ENCODE measurements around the gene PLOD3. TPM values are rescaled to one million over a fixed set of nuclear protein-coding genes. Genes with fewer than 3 reads are reported as not detected.

The PLOD3 gene
- total and polyA plus RNA-seq, 2 of the 8 experiments (the other 6 are each of a cell fraction or from before 2014, with no cell fraction given): 28.4 to 47.2 TPM

DNA sequence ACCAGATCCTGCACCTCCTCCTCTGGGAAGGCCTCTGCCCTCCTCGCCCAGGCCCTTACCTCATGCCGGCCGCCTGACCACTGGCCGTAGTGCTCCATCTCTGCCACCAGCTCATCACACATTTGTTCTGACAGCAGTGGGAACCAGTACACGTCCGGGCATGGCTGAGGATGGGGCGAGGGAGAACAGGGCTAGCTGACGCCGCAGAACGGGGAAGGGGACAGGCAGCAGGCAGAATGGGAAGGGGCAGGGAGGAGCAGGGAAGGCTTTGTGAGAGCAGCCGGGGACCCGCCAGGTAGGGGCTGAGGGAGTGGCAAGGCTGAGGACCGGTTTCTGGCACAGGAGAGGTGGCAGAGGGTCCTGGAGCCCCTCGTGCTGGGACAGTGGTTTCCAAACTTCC is 8.6 kb downstream of the PLOD3 start:
- peaks cover 0 to 2% of the 10 kb centered on the region in 2 experiments for H4K20me1 ChIP-seq (replicated peaks in 1 of 2; ENCODE audit: control insufficient read depth in 1 of 2, insufficient read depth in 2 of 2, low read length in 2 of 2)
- CTCF ChIA-PET (ENCODE audit: partially characterized antibody): interaction anchor here (0.5 to 2.3 kb wide), 4 partner anchors 9 to 464 kb away, joined by 3 to 5 read pairs (median 4); partner anchors contain the start of genes PLOD3 and ZNHIT1
- FAIRE-seq (no peak), DNase-seq (ENCODE audit: low read depth in 1 of 2, low spot score in 2 of 2) (no peak)
- no peak overlapping the region; the same call in 1 of the 2 replicates for H2BK5ac ChIP-seq (ENCODE audit: low read depth, low read length)
- no peak overlapping the region for H3K4ac ChIP-seq (replicated peaks; ENCODE audit: insufficient read length, low read depth, low read length)
- no peak overlapping the region for H4K5ac ChIP-seq (ENCODE audit: insufficient read length, low read depth, low read length)
- no peak overlapping the region for H2BK120ac ChIP-seq (replicated peaks; ENCODE audit: low read depth, low read length)
- no peak overlapping the region for H3K56ac ChIP-seq (replicated peaks; ENCODE audit: insufficient read length, low read depth, low read length)
- no peak overlapping the region for H2AK5ac ChIP-seq (ENCODE audit: low read depth, low read length)
- H3K79me1 ChIP-seq (ENCODE audit: low read depth, low read length): no peaks in the 10 kb centered on the region
- H2BK12ac ChIP-seq (ENCODE audit: low read depth, low read length): no peak overlapping the region
- H2BK20ac ChIP-seq (ENCODE audit: low read length): no peak overlapping the region
- H3K27me3 ChIP-seq (replicated peaks in 1 of 4; ENCODE audit: control insufficient read depth in 3 of 4, extremely low read depth in 1 of 4, insufficient read depth in 3 of 4, low read length in 3 of 4): no peaks in the 10 kb centered on the region
- no peak overlapping the region for H3K14ac ChIP-seq (ENCODE audit: insufficient read length)
- H2AFZ ChIP-seq (ENCODE audit: low read length): no peak overlapping the region
- H3K23ac ChIP-seq (ENCODE audit: insufficient read length): no peak overlapping the region
- 96% methylated on average over 12 of the region's 14 CpGs; no CpG with 5 or more reads in 1 of the 2 experiments for WGBS, 2 experiments (ENCODE audit: extremely low coverage in 1 of 2, insufficient coverage in 1 of 2, insufficient read length in 1 of 2, insufficient replicate concordance in 2 of 2, low coverage in 1 of 2, low lambda C conversion rate in 2 of 2, missing lambda C conversion rate in 1 of 2)
- no peak overlapping the region for H3K4me2 ChIP-seq (ENCODE audit: insufficient read depth in 1 of 2, low read depth in 2 of 2, low read length in 2 of 2)
- no peaks in the 10 kb centered on the region; a peak in 3 of 8 replicates for H3K36me3 ChIP-seq (ENCODE audit: control insufficient read depth in 2 of 4, insufficient read depth in 4 of 4, low read length in 3 of 4)
- TF ChIP-seq, protein P1, sequence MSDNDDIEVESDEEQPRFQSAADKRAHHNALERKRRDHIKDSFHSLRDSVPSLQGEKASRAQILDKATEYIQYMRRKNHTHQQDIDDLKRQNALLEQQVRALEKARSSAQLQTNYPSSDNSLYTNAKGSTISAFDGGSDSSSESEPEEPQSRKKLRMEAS (IDR thresholded peaks at IDR 0.05): no peak
- no peaks in the 10 kb centered on the region for H3K23me2 ChIP-seq (ENCODE audit: low read depth, low read length)
- no peak overlapping the region for H3K9ac ChIP-seq (replicated peaks in 1 of 4; ENCODE audit: extremely low read depth in 1 of 4, low read depth in 3 of 4, low read length in 3 of 4)
- POLR2A ChIA-PET (ENCODE audit: partially characterized antibody): interaction anchor here (0.6 to 1.0 kb wide), 3 partner anchors 9 to 85 kb away, joined by 3 read pairs; partner anchors contain the start of genes PLOD3 and ZNHIT1
- H3K79me2 ChIP-seq (ENCODE audit: control insufficient read depth in 1 of 2, insufficient read depth in 2 of 2, low read length in 2 of 2): no peaks in the 10 kb centered on the region
- no peak overlapping the region for H4K8ac ChIP-seq (ENCODE audit: extremely low read depth, insufficient read depth, low read length)
- H3K27ac ChIP-seq (ENCODE audit: low read depth, low read length): no peak overlapping the region
- H2BK15ac ChIP-seq (ENCODE audit: low read length): no peak overlapping the region
- H3K4me3 ChIP-seq (ENCODE audit: extremely low read depth in 1 of 4, insufficient read depth in 2 of 4, low read depth in 3 of 4, low read length in 4 of 4): no peak overlapping the region
- peaks cover 0 to 2% (median 0%) of the 10 kb centered on the region in 4 experiments; a peak in 1 of 7 replicates for H3K4me1 ChIP-seq (replicated peaks in 1 of 4; ENCODE audit: control insufficient read depth in 3 of 4, insufficient read depth in 4 of 4, low read length in 3 of 4)
- H3K9me3 ChIP-seq (ENCODE audit: insufficient read depth in 2 of 2, low read depth in 1 of 2, low read length in 1 of 2): no peaks in the 10 kb centered on the region
- H4K91ac ChIP-seq (replicated peaks; ENCODE audit: insufficient read length, low read length): no peak overlapping the region
- no peak overlapping the region for H3K18ac ChIP-seq (ENCODE audit: extremely low read depth, low read length)
